HG03469 (cell line): ENCODE measurements around the gene NIPBL.
"Not testable (repeated sequence)": the region's sequence is repeated elsewhere in the genome, so short reads cannot be mapped to it uniquely, and the experiment has no call there.

Source experiments
- ATAC-seq: cut with Tn5 transposase; IDR thresholded peaks from one replicate; pipeline ENCODE4 v1.9.1; 2021; ENCODE audit warnings: mild to moderate bottlenecking, moderate library complexity, moderate number of reproducible peaks; ENCODE audit not compliant: unreplicated experiment

NIPBL gene

DNA sequence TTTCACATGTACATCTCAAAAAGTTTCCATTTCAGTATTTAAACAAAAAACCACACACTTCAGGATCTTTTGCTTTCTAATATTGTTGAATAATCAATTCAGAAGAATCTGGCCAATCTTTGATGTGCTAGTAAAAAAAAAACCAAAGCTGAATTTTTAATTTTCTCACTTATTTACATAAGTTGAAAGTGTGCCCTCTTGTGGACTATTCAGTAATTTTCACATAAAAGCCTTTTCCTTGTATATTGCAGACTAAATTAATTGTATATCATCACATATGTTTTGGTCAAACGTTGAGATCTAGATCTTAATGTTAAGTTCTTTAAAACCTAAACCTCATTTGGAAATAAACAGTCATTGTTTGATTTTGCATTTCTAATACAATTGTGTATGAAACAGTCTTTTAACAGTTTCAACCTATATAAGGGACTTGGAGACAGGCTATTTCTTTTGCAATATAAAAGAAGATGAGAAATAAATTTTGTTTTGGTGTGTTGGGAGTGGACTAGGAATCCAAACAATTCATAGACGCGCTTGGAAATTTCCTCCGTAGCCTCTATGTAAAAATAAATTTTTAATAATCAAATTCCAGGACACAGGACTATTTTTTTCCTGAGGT is 68.1 kb downstream of the NIPBL start:
- no peak for ATAC-seq

DNA sequence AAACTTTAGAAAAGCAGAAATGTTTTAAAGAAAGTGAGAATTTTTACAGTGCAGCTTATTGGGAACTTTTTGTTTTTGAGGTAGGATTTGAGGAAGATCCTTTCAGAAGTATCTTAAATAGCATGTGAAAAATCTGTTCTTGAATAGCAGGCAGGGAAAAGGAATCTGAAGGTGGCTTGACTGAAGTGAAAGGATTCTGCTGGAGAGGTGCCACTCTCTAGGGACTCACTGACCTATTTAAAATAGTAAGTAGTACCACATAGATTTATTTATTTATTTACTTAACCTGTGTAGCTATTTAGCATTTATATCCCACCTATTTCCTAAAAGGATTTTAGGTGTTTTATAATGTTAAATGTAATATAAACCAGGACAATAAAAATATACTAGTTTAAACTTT is 69.1 kb downstream of the NIPBL start:
- ATAC-seq: no peak

DNA sequence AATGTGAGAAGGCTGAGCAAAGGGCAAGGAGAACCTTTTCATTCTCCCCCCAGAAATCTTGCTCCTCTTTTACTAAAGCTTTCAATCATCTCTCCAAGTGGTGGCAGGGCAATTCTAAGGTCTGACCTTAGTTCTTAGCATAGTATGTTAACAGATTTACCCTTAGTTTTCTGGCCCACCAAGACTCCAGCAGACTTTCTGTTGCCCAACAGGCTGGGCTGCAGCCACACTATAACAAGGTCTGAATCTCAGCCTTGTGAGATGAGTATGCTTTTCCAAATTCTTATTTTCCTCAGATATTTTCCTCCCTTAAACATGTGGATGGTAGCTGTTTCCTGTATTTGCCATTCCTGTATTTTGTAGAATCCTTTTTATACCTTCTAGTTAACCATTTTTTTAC is 69.5 kb downstream of the NIPBL start:
- ATAC-seq: no peak

DNA sequence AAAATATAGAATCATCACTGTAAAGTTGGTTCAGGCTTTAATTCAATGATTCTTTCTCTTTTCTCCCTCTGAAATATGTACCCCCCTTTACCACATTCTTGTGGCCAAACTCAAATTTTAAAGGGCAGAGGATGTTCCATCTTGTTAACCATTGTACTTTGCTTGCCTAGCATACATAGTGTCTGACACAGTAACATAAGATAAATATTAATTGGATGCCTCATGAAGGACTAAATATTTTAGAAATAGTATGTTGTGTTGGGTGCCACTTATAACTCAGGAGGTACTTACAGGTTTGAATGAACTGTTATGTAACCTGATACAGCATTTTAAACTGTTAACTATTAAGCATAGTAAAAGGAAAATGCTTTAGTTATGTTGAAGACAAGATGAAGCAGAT is 71.5 kb downstream of the NIPBL start:
- ATAC-seq: no peak

DNA sequence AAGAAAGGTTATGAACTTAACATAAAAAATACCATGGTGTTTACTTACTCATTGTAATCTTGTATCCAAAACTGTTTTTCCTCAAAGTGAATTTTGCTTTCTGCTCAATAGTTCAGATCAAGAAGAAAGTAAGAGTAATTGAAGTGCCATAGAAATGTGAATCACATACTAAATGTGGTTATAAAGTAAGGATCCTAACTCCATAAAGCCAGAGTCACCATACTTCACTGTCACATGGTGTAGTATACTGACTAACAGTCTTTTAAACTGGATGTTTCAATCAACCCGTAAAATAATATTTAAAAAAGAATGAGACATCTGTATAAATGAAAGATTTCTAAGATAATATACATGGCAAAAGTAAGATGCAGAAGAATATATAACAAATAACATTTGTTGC is 72.1 kb downstream of the NIPBL start:
- no peak for ATAC-seq

DNA sequence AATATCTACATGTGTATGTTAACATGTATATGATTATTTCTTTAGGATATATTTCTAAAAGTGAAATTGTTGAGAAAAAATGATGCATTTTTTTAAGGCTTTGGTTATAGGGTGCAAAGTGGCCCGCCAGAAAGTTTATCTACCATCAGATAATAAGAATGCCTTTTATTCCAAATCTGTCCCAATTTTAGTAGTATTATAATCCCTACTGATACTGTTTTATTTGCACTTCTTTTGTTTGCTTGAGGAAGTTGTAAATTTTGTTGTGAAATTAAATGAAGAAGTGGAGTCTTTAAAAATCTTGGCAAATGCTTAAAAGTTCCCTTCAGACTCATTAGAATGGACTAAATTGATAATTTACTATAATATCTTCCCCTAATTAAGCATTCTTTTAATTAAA is 73.0 kb downstream of the NIPBL start:
- no peak for ATAC-seq

DNA sequence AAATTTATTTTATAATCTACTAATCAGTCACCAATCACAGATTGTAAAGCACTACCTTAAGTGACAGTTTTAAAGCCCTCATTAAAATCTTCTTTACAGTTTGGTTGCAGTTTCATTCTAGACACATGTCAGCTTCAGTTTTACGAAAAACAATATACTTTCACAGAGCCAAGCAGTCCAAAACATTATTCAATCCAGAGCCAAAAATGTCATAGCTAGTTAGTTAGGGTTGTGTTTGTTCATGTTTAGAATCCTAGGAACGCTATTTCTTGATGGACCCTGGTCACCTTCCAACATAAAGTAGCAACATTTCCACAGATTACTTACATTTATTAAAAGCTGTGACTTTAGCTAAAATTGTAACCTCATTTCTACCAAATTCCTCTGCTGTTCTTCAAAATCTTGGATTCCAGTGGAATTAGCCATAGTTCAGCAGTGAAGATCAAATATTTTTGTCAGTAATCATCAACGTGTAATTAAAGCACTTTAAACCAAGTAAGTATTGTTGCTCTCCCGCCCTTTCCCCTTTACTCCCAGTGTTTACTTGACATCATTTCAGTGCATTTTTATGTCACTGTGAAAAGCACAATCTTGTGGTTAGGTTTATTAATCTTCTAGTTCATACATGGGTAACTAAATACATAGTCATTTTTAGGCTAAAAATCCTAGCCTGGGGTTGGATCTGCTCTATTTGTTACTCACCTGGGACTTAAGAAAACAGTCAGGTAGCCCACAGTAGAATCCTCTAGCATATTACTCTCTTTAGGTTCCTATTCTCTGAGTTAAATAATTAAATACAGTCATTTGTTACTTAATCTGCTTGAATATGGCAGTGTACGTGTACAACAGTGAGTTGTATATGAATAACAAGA is 74.3 kb downstream of the NIPBL start:
- ATAC-seq: no peak

DNA sequence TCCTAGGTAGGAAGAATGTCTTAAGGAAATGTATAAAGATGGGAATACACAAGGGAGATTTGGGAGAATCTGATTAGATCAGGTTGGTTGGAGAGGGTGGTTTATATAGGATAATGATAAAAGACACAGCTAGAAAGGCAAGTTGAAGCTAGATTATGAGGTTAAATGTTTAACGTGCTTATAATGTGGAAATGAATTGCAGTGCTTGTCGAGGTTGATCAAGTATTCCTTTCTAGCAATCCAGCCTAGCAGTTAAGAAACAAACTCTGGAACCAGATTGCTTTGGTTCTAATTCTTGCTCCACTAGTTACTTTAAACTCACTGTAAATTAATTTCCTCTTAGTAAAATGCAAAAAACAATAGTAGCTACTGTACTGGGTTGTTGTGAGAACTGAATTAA is 76.5 kb downstream of the NIPBL start:
- no peak for ATAC-seq

DNA sequence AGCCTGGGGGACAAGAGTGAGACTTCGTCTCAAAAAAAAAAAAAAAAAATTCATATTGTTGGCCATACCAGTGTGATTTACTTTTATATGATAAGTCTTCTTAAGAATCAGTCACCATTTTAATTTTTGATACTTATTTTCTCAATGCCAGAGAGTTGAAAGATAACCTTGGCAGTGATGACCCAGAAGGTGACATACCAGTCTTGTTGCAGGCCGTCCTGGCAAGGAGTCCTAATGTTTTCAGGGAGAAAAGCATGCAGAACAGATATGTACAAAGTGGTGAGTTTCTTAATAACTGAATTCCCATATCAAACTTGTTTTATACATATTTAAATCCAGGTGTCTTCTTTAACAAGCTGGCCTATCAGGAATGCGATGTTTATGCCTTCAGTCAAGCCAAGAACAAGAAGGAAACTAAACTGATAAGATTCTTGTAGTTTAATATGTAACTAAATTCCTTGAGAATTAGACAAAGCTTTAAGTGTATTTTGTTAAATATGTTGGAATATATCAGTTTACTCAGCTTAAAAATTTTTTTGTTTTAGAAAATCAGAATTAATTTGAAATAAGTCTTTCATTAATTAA is 81.5 kb downstream of the NIPBL start:
- no peak for ATAC-seq

DNA sequence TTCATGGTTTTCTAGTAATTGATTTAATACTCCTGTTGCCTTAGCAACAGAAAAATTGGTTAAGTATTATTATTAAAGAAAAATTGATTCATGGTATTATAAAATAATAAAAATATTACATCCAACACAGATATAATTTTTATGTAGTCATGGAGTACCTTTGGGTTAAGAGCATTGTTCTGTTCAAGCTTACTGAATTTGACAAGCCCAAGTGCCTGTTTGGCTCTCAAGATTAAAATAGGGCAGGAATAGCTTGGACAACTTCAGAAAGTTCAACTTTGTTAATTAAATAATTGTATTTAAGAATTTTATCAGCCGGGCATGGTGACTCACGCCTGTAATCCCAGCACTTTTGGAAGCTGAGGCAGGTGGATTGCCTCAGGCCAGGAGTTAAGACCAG is 82.0 kb downstream of the NIPBL start:
- ATAC-seq: no peak

DNA sequence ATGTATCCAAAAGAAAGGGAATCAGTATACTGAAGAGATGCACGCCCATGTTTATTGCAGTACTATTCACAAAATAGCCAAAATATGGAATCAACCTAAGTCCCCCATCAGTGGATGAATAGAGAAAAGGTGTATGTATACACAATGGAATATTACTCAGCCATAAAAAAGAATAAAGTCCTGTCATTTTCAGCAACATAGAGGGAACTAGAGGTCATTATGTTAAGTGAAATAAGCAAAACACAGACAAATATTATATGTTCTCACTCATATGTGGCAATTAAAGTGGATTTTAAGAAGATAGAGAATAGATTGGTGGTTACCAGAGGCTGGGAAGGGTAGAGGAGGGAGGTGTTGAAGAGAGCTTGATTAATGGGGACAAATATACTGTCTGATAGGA is 88.6 kb downstream of the NIPBL start:
- no peak for ATAC-seq

DNA sequence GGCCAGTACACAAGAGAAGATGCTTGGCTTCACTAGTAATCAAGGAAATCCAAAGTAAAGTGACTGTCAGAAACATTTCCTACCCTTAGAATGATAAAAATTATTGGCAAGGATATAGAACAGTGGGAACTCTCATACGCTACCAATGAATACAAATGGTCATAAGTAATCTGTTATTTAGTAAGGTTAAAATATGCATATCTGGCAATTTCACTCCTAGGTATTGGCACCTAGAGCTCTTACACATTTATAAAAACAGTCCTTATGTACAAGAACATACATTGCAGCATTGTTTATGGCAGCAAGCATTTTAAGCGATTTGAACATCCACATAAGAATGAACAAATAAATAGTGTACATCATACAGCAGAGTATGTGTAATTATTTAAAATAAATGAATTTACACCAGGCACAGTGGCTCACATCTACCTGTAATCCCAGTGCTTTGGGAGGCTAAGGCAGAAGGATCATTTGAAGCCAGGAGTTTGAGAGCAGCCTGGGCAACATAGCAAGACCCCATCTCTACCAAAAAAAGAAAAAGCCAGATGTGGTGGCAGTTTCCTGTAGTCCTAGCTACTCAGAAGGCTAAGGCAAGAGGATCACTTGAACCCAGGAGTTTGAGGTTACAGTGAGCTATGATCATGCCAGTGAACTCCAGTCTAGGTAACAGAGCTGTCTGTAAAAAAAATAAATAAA is 93.3 kb downstream of the NIPBL start:
- no peak for ATAC-seq

DNA sequence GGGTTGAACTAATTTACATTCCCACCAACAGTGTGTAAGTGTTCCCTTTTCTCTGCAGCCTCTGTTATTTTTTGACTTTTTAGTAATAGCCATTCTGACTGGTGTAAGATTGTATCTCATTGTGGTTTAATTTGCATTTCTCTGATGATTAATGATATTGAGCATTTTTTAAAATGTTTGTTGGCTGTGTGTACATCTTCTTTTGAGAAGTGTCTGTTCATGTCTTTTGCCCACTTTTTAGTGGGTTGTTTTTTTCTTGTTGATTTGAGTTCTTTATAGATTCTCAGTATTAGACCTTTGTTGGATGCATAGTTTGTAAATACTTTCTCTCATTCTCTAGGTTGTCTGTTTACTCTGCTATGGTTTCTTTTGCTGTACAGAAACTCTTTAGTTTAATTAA is 101.6 kb downstream of the NIPBL start:
- no peak for ATAC-seq

DNA sequence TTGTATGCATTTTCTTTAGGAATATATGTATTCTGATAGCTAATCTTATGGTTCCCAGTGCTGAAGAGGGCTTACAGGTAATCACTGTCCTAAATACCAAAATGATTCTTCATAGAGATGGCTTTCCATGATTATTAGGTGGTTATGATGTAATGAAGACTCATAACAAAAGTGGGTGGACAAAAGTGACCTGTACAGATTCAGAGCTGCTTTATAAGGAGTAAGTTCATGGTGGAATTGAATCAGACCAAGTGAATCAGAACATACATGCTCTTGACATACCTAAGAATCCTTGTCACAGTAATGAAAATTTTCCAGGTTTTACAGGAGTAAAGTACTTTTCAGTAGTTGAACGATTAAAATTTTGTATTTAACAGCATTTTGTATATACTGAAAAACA is 105.6 kb downstream of the NIPBL start:
- no peak for ATAC-seq

DNA sequence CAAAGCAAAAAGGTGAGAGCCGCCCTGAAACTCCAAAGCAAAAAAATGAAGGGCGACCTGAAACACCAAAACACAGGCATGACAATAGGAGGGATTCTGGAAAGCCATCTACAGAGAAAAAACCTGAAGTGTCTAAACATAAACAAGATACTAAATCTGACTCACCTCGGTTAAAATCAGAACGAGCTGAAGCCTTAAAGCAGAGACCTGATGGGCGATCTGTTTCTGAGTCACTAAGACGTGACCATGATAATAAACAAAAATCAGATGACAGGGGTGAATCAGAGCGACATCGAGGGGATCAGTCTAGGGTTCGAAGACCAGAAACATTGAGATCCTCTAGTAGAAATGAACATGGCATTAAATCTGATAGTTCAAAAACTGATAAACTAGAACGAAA is 108.8 kb downstream of the NIPBL start:
- ATAC-seq: no peak

DNA sequence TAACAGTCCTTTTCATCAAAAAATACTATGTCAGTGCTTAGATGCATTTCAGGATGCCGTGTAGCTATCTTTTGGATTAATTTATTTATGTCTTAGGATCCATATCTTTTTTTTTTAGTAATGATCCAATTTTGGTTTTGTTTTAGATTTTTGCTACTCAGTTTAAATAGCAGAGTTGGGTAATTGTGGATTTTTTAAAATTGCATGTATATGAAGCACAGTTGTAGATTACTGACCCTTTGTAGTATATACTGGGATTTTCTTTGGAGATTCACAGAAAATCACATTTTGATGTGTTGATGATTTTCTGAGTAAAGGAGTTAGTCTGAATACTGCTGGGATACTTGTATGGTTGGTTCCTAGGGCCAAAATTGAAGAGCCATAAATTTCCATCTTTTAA is 111.8 kb downstream of the NIPBL start:
- ATAC-seq: no peak

DNA sequence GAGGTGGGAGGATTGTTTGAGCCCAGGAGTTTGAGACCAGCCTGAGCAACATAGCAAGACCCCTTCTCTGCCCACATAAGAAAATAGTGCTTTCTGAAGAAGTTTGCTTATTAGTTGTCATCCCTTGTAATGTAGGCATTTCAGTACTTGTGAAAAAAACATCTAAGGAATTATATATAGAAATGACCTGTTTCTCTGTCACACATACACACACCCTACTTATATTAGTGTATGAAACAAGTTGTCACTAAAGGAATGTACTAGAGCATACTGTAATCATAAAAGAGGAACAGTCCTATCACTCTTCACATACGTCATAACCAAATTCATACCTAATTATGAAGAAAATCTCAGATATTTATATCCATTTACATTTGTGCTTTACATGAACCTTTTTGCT is 122.0 kb downstream of the NIPBL start:
- ATAC-seq: no peak

DNA sequence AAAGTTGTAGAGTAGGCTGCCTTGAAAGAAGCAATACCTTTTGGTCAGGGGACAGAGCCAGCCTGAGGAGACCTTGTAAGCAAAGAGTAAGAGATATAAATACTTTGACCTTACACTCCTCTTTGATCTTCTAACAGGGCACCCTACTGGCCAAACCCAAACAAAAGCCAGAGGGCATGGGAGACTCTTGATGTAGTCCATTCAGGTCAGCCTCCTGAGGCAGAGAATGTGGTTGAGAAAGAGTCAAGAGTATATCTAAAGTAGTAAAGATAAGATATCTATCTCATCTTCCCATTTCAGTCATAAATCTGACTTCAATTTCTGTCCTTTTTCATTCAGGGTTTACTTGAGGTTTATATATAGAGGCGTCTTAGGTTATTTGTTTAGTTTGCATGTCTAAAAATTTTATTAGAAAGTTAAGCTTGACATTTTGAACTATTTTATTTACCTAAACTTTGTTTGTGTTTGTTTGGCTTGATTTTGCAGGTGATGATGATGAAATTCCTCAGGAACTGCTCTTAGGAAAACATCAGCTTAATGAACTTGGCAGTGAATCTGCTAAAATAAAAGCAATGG is 125.7 kb downstream of the NIPBL start:
- ATAC-seq: no peak

DNA sequence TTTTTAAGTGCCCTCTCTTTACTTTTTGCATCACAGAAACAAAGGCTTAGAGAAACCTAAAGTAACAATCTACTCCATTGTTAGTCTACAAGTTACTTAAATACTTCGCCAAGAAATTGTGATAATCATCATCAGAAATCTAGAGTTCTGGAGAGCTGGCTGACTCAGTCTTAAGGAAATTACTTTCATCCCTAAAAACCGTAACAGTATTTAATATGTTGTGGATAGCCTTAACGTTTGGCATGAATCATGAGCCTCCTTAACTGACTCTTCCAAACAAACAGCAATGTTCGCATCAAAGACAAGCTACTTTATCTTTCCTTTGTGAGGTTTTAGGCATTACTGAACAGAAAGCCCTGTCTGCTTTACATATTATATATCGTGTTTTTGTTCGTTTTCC is 128.7 kb downstream of the NIPBL start:
- no peak for ATAC-seq

DNA sequence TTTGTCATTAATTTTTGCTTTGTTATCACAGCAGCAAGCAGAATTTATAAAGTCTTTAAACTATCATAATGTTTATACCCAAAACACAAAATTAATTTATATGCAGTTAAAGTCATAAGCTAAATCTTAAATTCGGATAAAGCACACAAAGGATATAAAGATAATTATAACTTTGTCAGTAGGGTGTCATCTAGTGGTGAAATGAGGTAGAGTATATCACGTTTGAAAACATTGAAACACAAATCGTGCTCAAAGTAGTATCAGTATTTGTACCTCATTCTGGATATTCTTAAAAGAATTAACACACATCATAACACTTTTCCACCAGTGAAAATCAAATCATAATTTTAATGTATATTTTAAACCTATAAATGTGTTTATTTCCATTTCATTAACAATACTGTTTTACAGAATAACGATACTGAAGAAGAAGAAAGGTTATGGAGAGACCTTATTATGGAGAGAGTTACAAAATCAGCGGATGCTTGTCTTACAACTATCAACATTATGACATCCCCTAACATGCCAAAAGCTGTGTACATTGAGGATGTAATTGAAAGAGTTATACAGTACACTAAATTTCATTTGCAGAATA is 129.5 kb downstream of the NIPBL start:
- no peak for ATAC-seq

DNA sequence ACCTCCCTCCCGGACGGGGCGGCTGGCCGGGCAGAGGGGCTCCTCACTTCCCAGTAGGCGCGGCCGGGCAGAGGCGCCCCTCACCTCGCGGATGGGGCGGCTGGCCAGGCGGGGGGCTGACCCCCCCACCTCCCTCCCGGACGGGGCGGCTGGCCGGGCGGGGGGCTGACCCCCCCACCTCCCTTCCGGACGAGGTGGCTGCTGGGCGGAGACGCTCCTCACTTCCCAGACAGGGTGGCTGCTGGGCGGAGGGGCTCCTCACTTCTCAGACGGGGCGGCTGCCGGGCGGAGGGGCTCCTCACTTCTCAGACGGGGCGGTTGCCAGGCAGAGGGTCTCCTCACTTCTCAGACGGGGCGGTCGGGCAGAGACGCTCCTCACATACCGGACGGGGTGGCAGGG is 136.6 kb downstream of the NIPBL start:
- ATAC-seq: not testable (repeated sequence)
